ENCODE results near the gene UNC13C. TPM values are rescaled to one million over a fixed set of nuclear protein-coding genes. Genes with fewer than 3 reads are reported as not detected.
"Not testable (repeated sequence)": the region's sequence is repeated elsewhere in the genome, so short reads cannot be mapped to it uniquely, and the experiment has no call there.

The UNC13C gene
- not detected for polyA plus RNA-seq (2013, experiment 1 of 4)
- polyA plus RNA-seq (2013, experiment 2 of 4) = not detected
- not detected for polyA plus RNA-seq (2013, experiment 3 of 4)
- not detected for polyA plus RNA-seq (2013, experiment 4 of 4)

DNA sequence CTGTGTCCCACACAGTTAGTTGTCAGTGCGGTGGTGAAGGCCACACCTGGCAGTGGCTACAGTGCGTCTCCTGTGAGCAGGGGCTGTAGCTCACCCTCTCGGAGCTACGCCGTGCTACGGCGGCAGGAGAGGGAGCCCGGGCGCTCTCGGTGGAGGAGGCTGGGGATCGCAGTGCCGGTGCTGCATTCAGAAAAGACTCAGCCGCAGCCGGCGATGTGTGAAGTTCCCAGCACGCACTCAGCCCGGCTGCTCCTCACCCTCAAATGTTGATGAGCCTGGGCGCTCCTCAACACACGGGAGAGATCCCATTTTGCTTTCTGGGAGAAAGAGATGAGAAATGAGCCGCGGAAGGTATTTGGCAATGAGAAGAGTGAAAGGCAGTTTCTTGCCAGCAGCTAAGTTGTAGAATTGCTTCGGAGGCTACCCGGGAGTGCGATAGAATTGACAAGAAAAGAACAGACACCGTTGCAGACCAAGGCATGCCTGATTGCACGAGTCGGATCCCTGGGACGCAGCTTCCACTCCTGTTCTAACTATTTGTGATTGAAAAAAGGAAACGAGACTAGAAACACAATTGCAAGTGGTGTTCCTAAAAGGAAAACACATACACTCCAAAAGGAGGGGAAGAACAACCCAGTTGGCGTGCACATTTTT lies at the start of gene UNC13C:
Gene UNC13C (plus strand): TSS at position 189 of the 654 bp plus-strand sequence. CDS start 34,463 bp downstream, outside the sequence.
- H3K9me3 ChIP-seq (ENCODE audit: control insufficient read depth, low read length) = no peaks in the 10 kb centered on the region
- H3K27ac ChIP-seq (ENCODE audit: insufficient read depth, low read depth, low read length, poor library complexity, severe bottlenecking) = no peak within 1 kb of the TSS
- peaks cover 5% of the 10 kb centered on the region for H3K4me1 ChIP-seq (ENCODE audit: control insufficient read depth, insufficient read depth, low read length)
- H3K27me3 ChIP-seq (ENCODE audit: control insufficient read depth, insufficient read depth, low read length, poor library complexity, severe bottlenecking) = peaks cover 27% of the 10 kb centered on the region
- H3K36me3 ChIP-seq (ENCODE audit: control insufficient read depth, insufficient read depth, low read length) = no peaks in the 10 kb centered on the region
- peak within 1 kb of the TSS; percentile 27 for H3K4me3 ChIP-seq (ENCODE audit: insufficient read depth, low read depth, low read length)
- WGBS, 2 experiments = 2 to 3% methylated on average over 30 of the region's 30 CpGs

DNA sequence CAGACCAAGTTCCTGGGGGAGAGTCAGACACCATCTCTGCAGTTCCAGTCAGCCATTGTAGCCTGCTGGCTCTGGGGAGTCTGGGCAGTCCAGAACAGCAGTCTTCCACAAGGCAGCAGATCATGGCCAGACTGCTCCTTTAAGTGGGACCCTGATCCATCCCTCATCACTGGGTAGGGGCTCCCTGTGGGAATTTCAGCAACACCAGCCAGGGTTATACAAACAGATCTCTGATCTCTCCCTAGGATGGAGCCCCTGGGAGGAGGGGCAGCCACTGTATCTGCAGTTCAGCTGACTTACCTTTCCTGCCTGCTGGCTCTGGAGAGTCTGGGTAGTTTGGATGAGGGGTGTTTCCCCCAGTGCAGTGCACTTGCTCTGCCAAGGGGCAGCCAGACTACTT lies 42.1 kb upstream of the UNC13C start:
- Histone ChIP-seq H3K27ac (ENCODE audit: insufficient read depth, low read depth, low read length, poor library complexity, severe bottlenecking) (no peak overlapping the region), H3K9me3 (ENCODE audit: control insufficient read depth, low read length) (peaks cover 2% of the 10 kb centered on the region)

DNA sequence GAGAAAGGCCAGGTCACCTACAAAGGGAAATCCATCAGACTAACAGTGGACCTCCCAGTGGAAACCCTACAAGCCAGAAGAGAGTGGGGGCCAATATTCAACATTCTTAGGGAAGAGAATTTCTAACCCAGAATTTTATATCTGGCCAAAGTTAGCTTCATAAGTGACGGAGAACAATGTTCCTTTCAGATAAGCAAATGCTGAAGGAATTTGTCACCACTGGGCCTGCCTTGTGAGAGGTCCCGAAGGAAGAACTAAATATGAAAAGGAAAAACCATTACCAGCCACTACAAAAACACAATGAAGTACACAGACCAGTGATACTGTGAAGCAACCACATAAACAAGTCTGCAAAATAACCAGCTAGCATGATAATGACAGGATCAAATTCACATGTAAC lies 40.6 kb upstream of the UNC13C start:
- H3K27ac ChIP-seq (ENCODE audit: insufficient read depth, low read depth, low read length, poor library complexity, severe bottlenecking); H3K9me3 ChIP-seq (ENCODE audit: control insufficient read depth, low read length); H3K27me3 ChIP-seq (ENCODE audit: control insufficient read depth, insufficient read depth, low read length, poor library complexity, severe bottlenecking); H3K4me1 ChIP-seq (ENCODE audit: control insufficient read depth, insufficient read depth, low read length); H3K4me3 ChIP-seq (ENCODE audit: insufficient read depth, low read depth, low read length); H3K36me3 ChIP-seq (ENCODE audit: control insufficient read depth, insufficient read depth, low read length): not testable (repeated sequence)
- WGBS, 2 experiments = 86 to 100% methylated on average over 2 of the region's 2 CpGs

More for the DNA sequence above, 42.1 kb upstream of the UNC13C start:
- Histone ChIP-seq H3K36me3 (ENCODE audit: control insufficient read depth, insufficient read depth, low read length) (no peaks in the 10 kb centered on the region), H3K27me3 (ENCODE audit: control insufficient read depth, insufficient read depth, low read length, poor library complexity, severe bottlenecking) (no peaks in the 10 kb centered on the region), H3K4me1 (ENCODE audit: control insufficient read depth, insufficient read depth, low read length) (no peaks in the 10 kb centered on the region), H3K4me3 (ENCODE audit: insufficient read depth, low read depth, low read length) (no peak overlapping the region)

DNA sequence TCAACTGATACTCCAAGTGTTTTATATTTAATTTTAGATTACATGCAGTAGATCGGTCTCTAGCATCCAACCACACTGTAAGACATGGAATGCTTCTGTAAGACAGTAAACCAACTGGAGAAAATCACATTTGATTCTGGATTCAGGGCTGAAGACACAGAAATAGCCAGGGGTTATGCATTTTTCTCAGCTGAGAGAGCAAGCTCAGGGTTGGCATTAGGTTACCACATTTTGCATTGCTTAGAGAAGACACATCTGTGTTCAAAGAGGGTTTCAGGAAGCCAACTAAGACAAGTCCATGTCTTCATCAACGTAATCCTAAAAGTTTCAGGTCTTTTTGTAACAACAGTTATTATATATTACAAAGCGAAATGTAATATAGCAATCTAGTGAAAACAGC lies 27.7 kb upstream of the UNC13C start:
- Histone ChIP-seq H3K9me3 (ENCODE audit: control insufficient read depth, low read length) (no peaks in the 10 kb centered on the region), H3K27me3 (ENCODE audit: control insufficient read depth, insufficient read depth, low read length, poor library complexity, severe bottlenecking) (no peaks in the 10 kb centered on the region), H3K36me3 (ENCODE audit: control insufficient read depth, insufficient read depth, low read length) (no peaks in the 10 kb centered on the region), H3K4me1 (ENCODE audit: control insufficient read depth, insufficient read depth, low read length) (no peaks in the 10 kb centered on the region), H3K4me3 (ENCODE audit: insufficient read depth, low read depth, low read length) (no peak overlapping the region), H3K27ac (ENCODE audit: insufficient read depth, low read depth, low read length, poor library complexity, severe bottlenecking) (no peak overlapping the region)
- WGBS, 2 experiments = 97% methylated on average over 2 of the region's 3 CpGs; no CpG with 5 or more reads in 1 of the 2 experiments

DNA sequence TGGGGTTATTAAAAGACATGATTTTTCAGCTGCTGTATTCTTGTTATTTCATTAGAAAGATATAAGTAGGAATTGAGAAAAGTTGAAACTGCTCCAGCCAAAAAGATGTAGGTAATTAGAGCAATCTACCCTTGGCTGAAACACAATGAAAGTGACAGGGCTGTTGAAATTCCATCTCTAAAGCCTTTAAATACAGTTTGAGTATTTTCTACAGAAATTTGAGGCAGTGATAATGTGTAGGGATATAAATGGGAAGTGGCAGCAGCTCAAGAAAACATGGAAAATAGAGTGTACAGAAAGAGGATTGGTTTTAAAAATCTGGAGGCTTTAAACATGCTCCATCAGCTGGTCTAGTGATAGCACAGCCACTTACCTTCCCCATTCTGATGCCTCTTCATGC lies 22.8 kb upstream of the UNC13C start:
- no peaks in the 10 kb centered on the region for H3K36me3 ChIP-seq (ENCODE audit: control insufficient read depth, insufficient read depth, low read length)
- no peaks in the 10 kb centered on the region for H3K4me1 ChIP-seq (ENCODE audit: control insufficient read depth, insufficient read depth, low read length)
- no peak overlapping the region for H3K27ac ChIP-seq (ENCODE audit: insufficient read depth, low read depth, low read length, poor library complexity, severe bottlenecking)
- no peaks in the 10 kb centered on the region for H3K27me3 ChIP-seq (ENCODE audit: control insufficient read depth, insufficient read depth, low read length, poor library complexity, severe bottlenecking)
- H3K9me3 ChIP-seq (ENCODE audit: control insufficient read depth, low read length) = no peaks in the 10 kb centered on the region
- H3K4me3 ChIP-seq (ENCODE audit: insufficient read depth, low read depth, low read length) = no peak overlapping the region

DNA sequence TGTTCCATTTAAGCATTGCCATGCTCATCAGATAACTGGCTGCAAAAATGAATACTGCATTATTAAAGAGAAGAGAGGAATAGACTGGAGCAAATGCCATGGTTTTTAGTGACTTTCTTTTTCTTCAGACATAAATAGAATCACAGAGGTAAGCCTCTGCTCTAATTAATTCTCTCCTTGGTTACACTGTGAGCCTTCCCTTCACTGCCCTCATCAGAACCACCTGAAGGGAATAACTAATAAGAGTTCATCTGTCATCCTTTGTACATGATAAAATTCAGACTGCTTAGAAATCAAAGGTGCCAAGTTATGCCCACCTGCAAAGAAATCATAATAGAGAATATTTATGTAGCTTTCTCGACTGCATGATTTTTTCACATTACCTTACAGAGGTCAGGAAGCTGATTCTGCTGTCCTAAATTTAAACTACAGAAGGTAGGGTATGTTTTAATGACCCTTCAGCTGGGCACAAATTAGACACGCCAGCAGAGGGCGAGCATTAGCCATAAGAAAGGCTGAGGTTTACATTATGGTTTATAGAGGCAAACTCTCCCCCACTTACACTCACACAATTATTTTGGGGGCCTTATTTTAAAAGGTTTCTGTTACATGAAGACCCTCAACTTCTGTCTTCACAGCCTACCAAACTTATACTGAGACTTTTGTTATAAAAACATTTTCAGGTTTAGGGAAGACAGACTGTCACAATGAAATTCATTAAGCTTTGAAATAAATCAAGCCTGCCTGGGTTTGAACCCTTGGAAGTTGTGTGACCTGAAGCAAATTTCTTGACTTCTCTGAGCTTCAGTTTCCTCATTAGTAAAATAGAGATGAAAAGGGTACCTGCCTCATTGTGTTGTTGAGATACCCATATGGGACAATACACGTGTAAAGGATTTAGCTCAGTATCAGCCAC lies 15.3 kb upstream of the UNC13C start:
- H3K36me3 ChIP-seq (ENCODE audit: control insufficient read depth, insufficient read depth, low read length) = no peaks in the 10 kb centered on the region
- 28 to 36% methylated on average over 3 to 4 of the region's 4 CpGs for WGBS, 2 experiments
- no peaks in the 10 kb centered on the region for H3K9me3 ChIP-seq (ENCODE audit: control insufficient read depth, low read length)
- H3K4me3 ChIP-seq (ENCODE audit: insufficient read depth, low read depth, low read length) = no peak overlapping the region
- H3K4me1 ChIP-seq (ENCODE audit: control insufficient read depth, insufficient read depth, low read length) = no peaks in the 10 kb centered on the region
- no peaks in the 10 kb centered on the region for H3K27me3 ChIP-seq (ENCODE audit: control insufficient read depth, insufficient read depth, low read length, poor library complexity, severe bottlenecking)
- H3K27ac ChIP-seq (ENCODE audit: insufficient read depth, low read depth, low read length, poor library complexity, severe bottlenecking) = no peak overlapping the region

DNA sequence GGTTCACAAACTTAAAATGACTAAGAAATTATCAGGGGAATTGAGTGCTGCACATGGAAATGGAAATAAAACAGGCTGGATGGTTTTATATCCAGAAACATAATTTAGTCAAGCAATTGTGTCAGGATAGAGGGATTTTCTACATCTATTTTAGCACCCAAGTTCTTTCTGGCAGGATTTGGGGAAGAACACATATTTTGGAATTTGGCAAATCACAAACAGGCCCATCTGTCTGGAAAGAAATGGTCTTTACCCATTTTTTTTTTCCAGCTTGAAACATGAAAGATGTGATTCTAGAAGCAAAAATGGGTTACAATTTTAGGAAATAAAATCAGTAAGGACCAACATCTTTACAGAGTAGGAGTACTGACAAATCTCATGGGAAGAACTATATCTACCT lies 14.4 kb upstream of the UNC13C start:
- H3K9me3 ChIP-seq (ENCODE audit: control insufficient read depth, low read length) = no peaks in the 10 kb centered on the region
- H3K27me3 ChIP-seq (ENCODE audit: control insufficient read depth, insufficient read depth, low read length, poor library complexity, severe bottlenecking) = no peaks in the 10 kb centered on the region
- H3K27ac ChIP-seq (ENCODE audit: insufficient read depth, low read depth, low read length, poor library complexity, severe bottlenecking) = no peak overlapping the region
- no peaks in the 10 kb centered on the region for H3K4me1 ChIP-seq (ENCODE audit: control insufficient read depth, insufficient read depth, low read length)
- no peak overlapping the region for H3K4me3 ChIP-seq (ENCODE audit: insufficient read depth, low read depth, low read length)
- H3K36me3 ChIP-seq (ENCODE audit: control insufficient read depth, insufficient read depth, low read length) = no peaks in the 10 kb centered on the region

DNA sequence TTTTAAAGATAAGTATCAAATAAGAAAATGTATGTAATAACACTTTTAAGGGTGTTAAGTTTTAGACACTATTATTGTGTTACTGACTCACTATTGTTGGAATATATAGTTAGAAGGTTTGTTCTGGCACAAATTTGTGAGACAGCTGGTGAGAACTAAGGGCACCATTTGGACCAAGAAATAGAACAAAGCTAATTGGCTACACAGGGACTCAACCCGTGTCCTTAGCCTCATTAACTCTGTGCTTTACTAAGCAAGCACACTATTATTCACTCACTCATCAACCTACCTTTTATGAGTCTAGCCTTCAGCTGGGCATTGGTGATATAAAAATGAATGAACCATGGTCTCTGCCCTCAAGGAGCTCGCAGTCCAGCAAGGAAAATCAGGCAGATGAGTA lies 4.1 kb upstream of the UNC13C start:
- Histone ChIP-seq H3K27ac (ENCODE audit: insufficient read depth, low read depth, low read length, poor library complexity, severe bottlenecking) (no peak overlapping the region), H3K36me3 (ENCODE audit: control insufficient read depth, insufficient read depth, low read length) (no peaks in the 10 kb centered on the region), H3K27me3 (ENCODE audit: control insufficient read depth, insufficient read depth, low read length, poor library complexity, severe bottlenecking) (peaks cover 22% of the 10 kb centered on the region), H3K4me1 (ENCODE audit: control insufficient read depth, insufficient read depth, low read length) (peaks cover 4% of the 10 kb centered on the region), H3K9me3 (ENCODE audit: control insufficient read depth, low read length) (no peaks in the 10 kb centered on the region), H3K4me3 (ENCODE audit: insufficient read depth, low read depth, low read length) (no peak overlapping the region)
- WGBS, 2 experiments = 91 to 97% methylated on average over 2 of the region's 2 CpGs

DNA sequence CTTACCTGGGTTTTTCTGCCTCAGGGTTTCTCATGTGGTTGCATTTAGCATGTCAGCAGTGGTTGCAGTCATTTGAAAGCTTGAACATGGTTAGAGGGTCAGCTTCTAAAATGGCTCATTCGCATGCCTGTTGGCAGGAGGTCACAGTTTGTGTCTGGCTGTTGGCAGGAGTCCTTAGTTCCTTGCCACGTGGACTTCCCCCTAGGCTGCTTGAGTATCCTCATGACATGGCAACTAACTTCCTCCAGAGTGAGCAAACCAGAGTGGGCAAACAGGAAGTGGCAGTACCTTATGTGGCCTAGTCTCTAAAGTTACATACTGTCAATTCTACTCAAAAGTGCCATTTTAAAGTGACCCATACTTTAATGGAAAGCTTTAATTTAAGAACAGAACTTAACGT lies 3.4 kb upstream of the UNC13C start:
- H3K4me3 ChIP-seq (ENCODE audit: insufficient read depth, low read depth, low read length) = no peak overlapping the region
- 76 to 81% methylated on average over 3 of the region's 3 CpGs for WGBS, 2 experiments
- peaks cover 5% of the 10 kb centered on the region for H3K4me1 ChIP-seq (ENCODE audit: control insufficient read depth, insufficient read depth, low read length)
- H3K27me3 ChIP-seq (ENCODE audit: control insufficient read depth, insufficient read depth, low read length, poor library complexity, severe bottlenecking) = peaks cover 27% of the 10 kb centered on the region
- no peaks in the 10 kb centered on the region for H3K36me3 ChIP-seq (ENCODE audit: control insufficient read depth, insufficient read depth, low read length)
- H3K27ac ChIP-seq (ENCODE audit: insufficient read depth, low read depth, low read length, poor library complexity, severe bottlenecking) = no peak overlapping the region
- H3K9me3 ChIP-seq (ENCODE audit: control insufficient read depth, low read length) = no peaks in the 10 kb centered on the region

DNA sequence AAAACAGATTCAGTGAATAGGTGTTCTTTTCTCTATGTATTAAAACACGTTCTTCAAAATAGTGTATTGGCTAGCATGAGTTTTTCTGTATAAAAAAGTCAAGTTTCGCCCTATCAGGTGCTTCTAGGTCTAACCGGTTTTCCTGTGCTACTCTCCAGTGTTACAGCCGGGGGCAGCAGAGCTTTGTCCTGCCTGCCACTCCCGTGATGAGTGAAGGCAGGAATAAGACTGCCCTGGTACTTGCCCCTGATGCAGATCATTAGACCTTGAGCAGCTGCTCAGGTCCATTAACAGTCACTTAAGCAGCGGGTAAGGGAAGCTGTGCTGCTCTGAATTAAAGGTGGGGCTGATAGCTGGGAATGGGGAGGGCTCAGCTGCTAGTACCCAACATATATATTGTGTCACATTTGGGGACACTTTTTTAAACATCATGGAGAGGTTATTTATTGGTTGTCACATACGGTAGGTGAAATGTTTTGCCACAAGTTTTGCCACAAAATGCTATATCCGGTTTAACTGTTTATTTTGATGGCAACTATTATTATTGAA lies 1.3 kb upstream of the UNC13C start:
- H3K9me3 ChIP-seq (ENCODE audit: control insufficient read depth, low read length) = no peaks in the 10 kb centered on the region
- no peak overlapping the region for H3K4me3 ChIP-seq (ENCODE audit: insufficient read depth, low read depth, low read length)
- peaks cover 27% of the 10 kb centered on the region for H3K27me3 ChIP-seq (ENCODE audit: control insufficient read depth, insufficient read depth, low read length, poor library complexity, severe bottlenecking)
- no peak overlapping the region for H3K27ac ChIP-seq (ENCODE audit: insufficient read depth, low read depth, low read length, poor library complexity, severe bottlenecking)
- no peaks in the 10 kb centered on the region for H3K36me3 ChIP-seq (ENCODE audit: control insufficient read depth, insufficient read depth, low read length)
- H3K4me1 ChIP-seq (ENCODE audit: control insufficient read depth, insufficient read depth, low read length) = peaks cover 5% of the 10 kb centered on the region
- 37 to 43% methylated on average over 8 of the region's 8 CpGs for WGBS, 2 experiments
